ENCODE results near the gene DTD1.

DTD1 gene

GRCh38 chr20:18578581-18578980 lies 9.3 kb upstream of the DTD1 start:
- H3K4me3 ChIP-seq (ENCODE audit: low read depth, low read length): no peak overlapping the region
- no peaks in the 10 kb centered on the region for H3K9me3 ChIP-seq
- no peaks in the 10 kb centered on the region for H3K36me3 ChIP-seq
- no peak for DNase-seq
- TF ChIP-seq, protein P1, sequence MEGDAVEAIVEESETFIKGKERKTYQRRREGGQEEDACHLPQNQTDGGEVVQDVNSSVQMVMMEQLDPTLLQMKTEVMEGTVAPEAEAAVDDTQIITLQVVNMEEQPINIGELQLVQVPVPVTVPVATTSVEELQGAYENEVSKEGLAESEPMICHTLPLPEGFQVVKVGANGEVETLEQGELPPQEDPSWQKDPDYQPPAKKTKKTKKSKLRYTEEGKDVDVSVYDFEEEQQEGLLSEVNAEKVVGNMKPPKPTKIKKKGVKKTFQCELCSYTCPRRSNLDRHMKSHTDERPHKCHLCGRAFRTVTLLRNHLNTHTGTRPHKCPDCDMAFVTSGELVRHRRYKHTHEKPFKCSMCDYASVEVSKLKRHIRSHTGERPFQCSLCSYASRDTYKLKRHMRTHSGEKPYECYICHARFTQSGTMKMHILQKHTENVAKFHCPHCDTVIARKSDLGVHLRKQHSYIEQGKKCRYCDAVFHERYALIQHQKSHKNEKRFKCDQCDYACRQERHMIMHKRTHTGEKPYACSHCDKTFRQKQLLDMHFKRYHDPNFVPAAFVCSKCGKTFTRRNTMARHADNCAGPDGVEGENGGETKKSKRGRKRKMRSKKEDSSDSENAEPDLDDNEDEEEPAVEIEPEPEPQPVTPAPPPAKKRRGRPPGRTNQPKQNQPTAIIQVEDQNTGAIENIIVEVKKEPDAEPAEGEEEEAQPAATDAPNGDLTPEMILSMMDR (IDR thresholded peaks at IDR 0.05; ENCODE audit: low read depth, low read length): no peak
- H3K4me1 ChIP-seq: no peaks in the 10 kb centered on the region
- H3K27me3 ChIP-seq: no peaks in the 10 kb centered on the region

GRCh38 chr20:18580012-18580411 lies 7.8 kb upstream of the DTD1 start:
- TF ChIP-seq, protein P1 (IDR thresholded peaks at IDR 0.05; ENCODE audit: low read depth, low read length): no peak
- Histone ChIP-seq H3K27me3 (no peaks in the 10 kb centered on the region), H3K36me3 (no peaks in the 10 kb centered on the region), H3K4me1 (no peaks in the 10 kb centered on the region), H3K9me3 (no peaks in the 10 kb centered on the region), H3K4me3 (ENCODE audit: low read depth, low read length) (no peak overlapping the region)
- DNase-seq: no peak

- TF ChIP-seq, protein P1 (IDR thresholded peaks at IDR 0.05; ENCODE audit: low read depth, low read length): no peak
- H3K27me3 ChIP-seq: no peaks in the 10 kb centered on the region
- H3K9me3 ChIP-seq: no peaks in the 10 kb centered on the region
- H3K36me3 ChIP-seq: no peaks in the 10 kb centered on the region
- no peak for DNase-seq
- H3K4me1 ChIP-seq: no peaks in the 10 kb centered on the region
- no peak overlapping the region for H3K4me3 ChIP-seq (ENCODE audit: low read depth, low read length)
Measured at GRCh38 chr20:18585134-18585533, 2.7 kb upstream of the DTD1 start.

DNA sequence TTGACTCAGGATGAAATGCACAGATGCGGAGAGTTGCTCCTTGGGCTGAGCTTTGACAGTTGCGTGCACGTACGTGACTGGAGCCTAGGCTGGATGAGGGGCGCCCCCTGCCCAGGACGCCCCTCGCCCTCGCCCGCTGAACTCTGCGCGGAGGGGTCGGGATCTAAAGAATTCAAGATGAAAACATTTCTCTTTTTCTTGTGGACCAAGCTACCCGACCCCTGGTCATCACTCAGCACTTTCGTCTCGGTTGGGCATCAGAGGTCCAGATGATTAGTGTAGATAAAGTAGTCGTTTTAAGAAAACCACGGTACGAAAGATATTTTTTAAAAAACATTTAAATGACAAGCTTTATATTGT lies 700 bp downstream of the DTD1 start:
- Histone ChIP-seq H3K4me1 (no peaks in the 10 kb centered on the region), H3K9me3 (no peaks in the 10 kb centered on the region), H3K4me3 (ENCODE audit: low read depth, low read length) (peak overlapping the region; percentile 94), H3K36me3 (0 out of 2 replicates have a peak, but pooled peaks cover under 1% of the 10 kb centered on the region), H3K27me3 (no peaks in the 10 kb centered on the region)
- TF ChIP-seq, protein P1 (IDR thresholded peaks at IDR 0.05; ENCODE audit: low read depth, low read length): peak; percentile 9; the same call in 1 of the 2 replicates
- DNase-seq: peak; percentile 9

- no peak overlapping the region for H3K4me3 ChIP-seq (ENCODE audit: low read depth, low read length)
- TF ChIP-seq, protein P1 (IDR thresholded peaks at IDR 0.05; ENCODE audit: low read depth, low read length): no peak
- H3K9me3 ChIP-seq: no peaks in the 10 kb centered on the region
- 0 out of 2 replicates have a peak, but pooled peaks cover 5% of the 10 kb centered on the region for H3K36me3 ChIP-seq
- H3K27me3 ChIP-seq: no peaks in the 10 kb centered on the region
- DNase-seq: no peak
- no peaks in the 10 kb centered on the region for H3K4me1 ChIP-seq
Measured at GRCh38 chr20:18589941-18590674, 2.3 kb downstream of the DTD1 start.

GRCh38 chr20:18596270-18596669 lies 8.4 kb downstream of the DTD1 start:
- DNase-seq: no peak
- H3K27me3 ChIP-seq: no peaks in the 10 kb centered on the region
- no peaks in the 10 kb centered on the region for H3K9me3 ChIP-seq
- H3K4me1 ChIP-seq: no peaks in the 10 kb centered on the region
- peaks cover 18% of the 10 kb centered on the region for H3K36me3 ChIP-seq
- no peak overlapping the region for H3K4me3 ChIP-seq (ENCODE audit: low read depth, low read length)
- TF ChIP-seq, protein P1 (IDR thresholded peaks at IDR 0.05; ENCODE audit: low read depth, low read length): no peak

All from BE2C (cell line).